B cell (primary cell): ENCODE measurements around the gene UBTD1.

Experiments used
- EZH2 ChIP-seq: IDR thresholded peaks from 2 replicates; pipeline ENCODE4 v1.6.1; 2012; ENCODE audit warnings: borderline replicate concordance, low read depth, mild to moderate bottlenecking, moderate library complexity, low read length; ENCODE audit not compliant: insufficient read depth, poor library complexity, severe bottlenecking
- TF ChIP-seq, protein P1 (sequence below): fragments of 200-600 bp; IDR thresholded peaks from one replicate; pipeline ENCODE4 v1.8.0; 2022; ENCODE audit warnings: antibody characterized with exemption, mild to moderate bottlenecking

GRCh38 chr10:97502916-97503315 is 4.2 kb downstream of the UBTD1 start:
- TF ChIP-seq, protein P1, sequence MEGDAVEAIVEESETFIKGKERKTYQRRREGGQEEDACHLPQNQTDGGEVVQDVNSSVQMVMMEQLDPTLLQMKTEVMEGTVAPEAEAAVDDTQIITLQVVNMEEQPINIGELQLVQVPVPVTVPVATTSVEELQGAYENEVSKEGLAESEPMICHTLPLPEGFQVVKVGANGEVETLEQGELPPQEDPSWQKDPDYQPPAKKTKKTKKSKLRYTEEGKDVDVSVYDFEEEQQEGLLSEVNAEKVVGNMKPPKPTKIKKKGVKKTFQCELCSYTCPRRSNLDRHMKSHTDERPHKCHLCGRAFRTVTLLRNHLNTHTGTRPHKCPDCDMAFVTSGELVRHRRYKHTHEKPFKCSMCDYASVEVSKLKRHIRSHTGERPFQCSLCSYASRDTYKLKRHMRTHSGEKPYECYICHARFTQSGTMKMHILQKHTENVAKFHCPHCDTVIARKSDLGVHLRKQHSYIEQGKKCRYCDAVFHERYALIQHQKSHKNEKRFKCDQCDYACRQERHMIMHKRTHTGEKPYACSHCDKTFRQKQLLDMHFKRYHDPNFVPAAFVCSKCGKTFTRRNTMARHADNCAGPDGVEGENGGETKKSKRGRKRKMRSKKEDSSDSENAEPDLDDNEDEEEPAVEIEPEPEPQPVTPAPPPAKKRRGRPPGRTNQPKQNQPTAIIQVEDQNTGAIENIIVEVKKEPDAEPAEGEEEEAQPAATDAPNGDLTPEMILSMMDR, result no peak
- TF ChIP-seq EZH2, result no peak
